D721Med (cell line): ENCODE results near the gene C17orf58.
"Not testable (repeated sequence)": the region's sequence is repeated elsewhere in the genome, so short reads cannot be mapped to it uniquely, and the experiment has no call there.

Source experiments
- DNase-seq: peaks from one replicate; pipeline ENCODE4 v3.0.0; 2011; ENCODE audit warnings: low spot score; ENCODE audit not compliant: insufficient read length
- FAIRE-seq: peaks from 2 replicates; lab custom pipeline; 2011; peaks lifted over from hg19 to GRCh38; lab: Jason Lieb, UNC
- CTCF ChIP-seq: IDR thresholded peaks from 2 replicates; pipeline ENCODE4 v1.5.1; 2012; ENCODE audit warnings: mild to moderate bottlenecking, control low read depth; ENCODE audit not compliant: insufficient read depth; ENCODE audit errors: missing control alignments

The C17orf58 gene

GRCh38 chr17:68029512-68030215, 33.4 kb upstream of the C17orf58 start:
- DNase-seq (no peak), FAIRE-seq (no peak)
- no peak for TF ChIP-seq CTCF

- not testable (repeated sequence) for DNase-seq, FAIRE-seq
Observed at GRCh38 chr17:68022547-68022946, 26.3 kb upstream of the C17orf58 start.

GRCh38 chr17:68021963-68022362, 25.7 kb upstream of the C17orf58 start:
- no peak for TF ChIP-seq CTCF
- FAIRE-seq (no peak), DNase-seq (no peak)

GRCh38 chr17:68020791-68021190, 24.5 kb upstream of the C17orf58 start:
- not testable (repeated sequence) for FAIRE-seq, DNase-seq

- TF ChIP-seq CTCF = no peak
- DNase-seq (peak; percentile 46), FAIRE-seq (no peak)
Observed at GRCh38 chr17:68020409-68020756, 24.1 kb upstream of the C17orf58 start.

GRCh38 chr17:68019675-68020408, 23.6 kb upstream of the C17orf58 start:
- TF ChIP-seq CTCF = peak; percentile 10
- no peak for FAIRE-seq
- peak; percentile 94 for DNase-seq

GRCh38 chr17:68019336-68019674, 23.0 kb upstream of the C17orf58 start:
- no peak for FAIRE-seq
- TF ChIP-seq CTCF = no peak

GRCh38 chr17:68018493-68018892, 22.2 kb upstream of the C17orf58 start:
- DNase-seq, FAIRE-seq: not testable (repeated sequence)

More at GRCh38 chr17:68019336-68019674, 23.0 kb upstream of the C17orf58 start:
- DNase-seq = no peak
